GM10266 (cell line): ENCODE results near the gene ABCA4.

Experiments used
- DNase-seq: peaks from one replicate; pipeline ENCODE4 v3.0.0; 2012; ENCODE audit errors: extremely low spot score
- TF ChIP-seq, protein P1 (sequence below): IDR thresholded peaks from 2 replicates; pipeline ENCODE4 v1.5.1; 2012; ENCODE audit warnings: mild to moderate bottlenecking, low read depth; ENCODE audit not compliant: control insufficient read depth, insufficient read depth; ENCODE audit errors: missing control alignments

ABCA4 gene

DNA sequence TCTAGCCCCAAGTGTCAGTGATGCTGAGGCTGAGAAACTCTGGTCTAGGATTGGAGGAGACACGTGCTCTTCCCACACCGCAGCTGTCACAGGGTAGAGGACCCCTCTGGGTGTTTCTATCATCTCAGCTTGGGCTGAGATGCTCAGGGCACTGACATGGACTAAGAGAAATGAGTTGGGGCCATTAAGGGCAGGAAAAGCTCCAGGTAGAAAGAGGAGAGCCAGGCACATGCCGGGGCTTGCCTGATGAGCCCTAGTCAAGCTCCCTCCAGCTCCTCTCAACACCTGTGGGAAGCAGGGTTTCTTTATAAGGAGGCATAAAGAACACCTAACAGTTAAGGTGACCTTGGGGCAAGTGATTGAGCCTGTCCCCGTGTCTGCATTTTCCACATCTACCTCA, 17.3 kb downstream of the ABCA4 start:
- TF ChIP-seq, protein P1, sequence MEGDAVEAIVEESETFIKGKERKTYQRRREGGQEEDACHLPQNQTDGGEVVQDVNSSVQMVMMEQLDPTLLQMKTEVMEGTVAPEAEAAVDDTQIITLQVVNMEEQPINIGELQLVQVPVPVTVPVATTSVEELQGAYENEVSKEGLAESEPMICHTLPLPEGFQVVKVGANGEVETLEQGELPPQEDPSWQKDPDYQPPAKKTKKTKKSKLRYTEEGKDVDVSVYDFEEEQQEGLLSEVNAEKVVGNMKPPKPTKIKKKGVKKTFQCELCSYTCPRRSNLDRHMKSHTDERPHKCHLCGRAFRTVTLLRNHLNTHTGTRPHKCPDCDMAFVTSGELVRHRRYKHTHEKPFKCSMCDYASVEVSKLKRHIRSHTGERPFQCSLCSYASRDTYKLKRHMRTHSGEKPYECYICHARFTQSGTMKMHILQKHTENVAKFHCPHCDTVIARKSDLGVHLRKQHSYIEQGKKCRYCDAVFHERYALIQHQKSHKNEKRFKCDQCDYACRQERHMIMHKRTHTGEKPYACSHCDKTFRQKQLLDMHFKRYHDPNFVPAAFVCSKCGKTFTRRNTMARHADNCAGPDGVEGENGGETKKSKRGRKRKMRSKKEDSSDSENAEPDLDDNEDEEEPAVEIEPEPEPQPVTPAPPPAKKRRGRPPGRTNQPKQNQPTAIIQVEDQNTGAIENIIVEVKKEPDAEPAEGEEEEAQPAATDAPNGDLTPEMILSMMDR, result no peak
- no peak for DNase-seq

DNA sequence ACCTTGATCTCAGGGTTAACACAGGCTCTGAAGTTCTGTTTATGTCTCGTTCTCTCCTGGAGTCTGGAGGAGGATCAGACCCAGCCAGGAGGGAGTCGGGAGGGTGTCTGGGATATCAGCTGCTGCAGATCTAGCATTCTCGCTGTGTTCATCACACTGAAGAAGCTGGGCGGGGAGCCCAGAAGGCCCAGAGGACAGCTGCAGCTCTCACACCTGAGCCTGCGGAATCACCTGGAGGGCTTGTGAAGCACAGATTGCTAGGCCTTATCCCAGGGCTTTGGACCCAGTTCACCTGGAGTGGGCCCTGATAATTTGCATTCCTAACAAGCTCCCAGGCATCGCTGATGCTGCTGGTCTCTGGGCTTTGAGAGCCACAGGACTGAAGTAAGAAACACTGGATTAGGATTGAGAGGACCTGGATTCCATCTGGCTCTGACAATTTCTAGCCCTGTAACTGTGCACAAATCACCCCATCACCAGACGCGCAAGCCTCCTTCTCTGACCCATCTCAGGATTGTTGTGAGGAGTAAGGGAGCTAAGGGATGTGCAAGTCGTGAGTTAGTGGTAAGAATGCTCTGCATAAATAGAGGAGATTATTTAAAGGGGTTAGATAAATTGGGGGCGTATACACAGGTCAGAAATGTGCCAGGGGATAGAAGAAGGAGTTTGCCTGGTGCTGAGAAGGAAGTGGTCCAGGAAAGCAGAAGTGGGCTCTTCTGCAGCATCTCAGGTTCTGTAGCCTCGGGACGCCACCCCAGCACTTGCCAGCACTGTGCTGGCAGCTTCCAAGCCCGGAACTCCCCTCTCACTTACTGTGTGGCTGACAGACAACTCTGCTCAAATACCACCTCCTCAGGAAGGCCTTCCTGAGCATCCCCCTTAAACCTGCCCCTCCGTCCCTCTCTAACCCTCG, 19.1 kb downstream of the ABCA4 start:
- DNase-seq, result no peak
- TF ChIP-seq, protein P1, result no peak

DNA sequence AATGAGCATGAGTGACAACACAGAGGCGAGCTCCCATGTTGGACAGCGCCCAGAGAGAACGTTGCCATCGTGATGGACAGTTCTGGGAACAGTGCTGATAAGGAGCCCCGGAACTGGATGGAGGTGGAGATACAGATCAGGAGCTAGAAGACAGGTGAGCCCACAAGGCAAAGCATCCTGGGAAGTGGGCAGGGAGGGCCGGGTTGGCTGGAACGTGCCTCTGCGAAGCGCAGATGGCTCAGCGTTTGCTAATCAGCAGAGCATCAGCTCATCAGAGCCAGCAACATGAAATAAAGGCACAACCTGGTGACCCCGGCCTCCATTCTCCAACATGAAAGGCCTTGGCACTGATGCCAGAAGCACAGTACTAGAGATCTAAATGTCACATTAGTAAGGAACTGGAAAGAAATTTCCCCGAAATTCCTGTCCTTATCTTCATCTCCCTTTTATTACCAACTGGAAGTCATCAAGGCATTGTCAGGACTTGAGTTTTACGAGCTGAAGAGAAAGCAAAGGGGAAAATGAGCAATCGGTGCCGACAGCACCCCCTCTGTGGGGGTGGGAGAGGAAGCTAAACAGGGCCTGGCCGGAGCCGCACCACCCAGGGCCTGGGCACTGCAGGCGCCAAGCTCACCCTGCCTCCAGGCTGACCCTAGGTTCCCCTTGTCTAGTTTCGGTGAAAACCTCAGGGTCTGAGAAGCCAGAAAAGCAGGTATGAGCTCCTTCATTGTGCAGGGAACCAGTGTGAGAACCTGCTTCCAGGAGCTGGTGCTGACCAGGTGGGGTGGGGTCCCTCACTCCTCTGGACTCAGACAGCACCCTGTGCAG, 19.9 kb downstream of the ABCA4 start:
- TF ChIP-seq, protein P1, result no peak
- DNase-seq, result no peak

DNA sequence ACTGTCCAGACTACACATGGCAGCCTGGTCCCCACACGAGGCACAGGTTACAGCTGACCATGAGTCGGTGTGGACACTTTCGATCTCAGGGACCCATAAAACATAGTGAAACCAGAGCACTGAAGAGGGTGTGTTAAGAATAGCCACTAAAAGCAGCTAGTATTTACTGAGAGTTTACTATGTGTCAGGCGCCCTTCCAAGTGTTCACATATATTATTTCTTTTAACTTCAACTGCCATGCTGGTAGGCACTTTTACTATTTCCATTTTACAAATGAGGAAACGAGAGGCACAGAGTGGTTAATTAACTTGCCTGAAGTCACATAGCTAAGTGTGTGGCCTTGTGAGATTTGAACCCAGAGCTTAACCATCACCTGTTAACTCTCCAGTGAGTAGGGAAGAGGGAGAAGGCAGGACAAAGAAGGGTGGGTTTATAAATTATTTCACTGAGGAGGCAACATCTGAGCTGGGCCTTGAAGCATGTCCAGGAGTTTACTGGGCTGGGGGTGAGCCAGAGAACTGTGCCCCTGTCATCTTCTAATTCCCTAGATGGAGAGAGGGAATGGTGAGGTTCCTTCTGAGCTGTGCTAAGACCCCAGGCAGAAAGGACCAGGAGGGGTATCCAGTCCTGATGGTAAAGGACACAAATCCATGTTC, 20.7 kb downstream of the ABCA4 start:
- DNase-seq, result no peak
- TF ChIP-seq, protein P1, result no peak

DNA sequence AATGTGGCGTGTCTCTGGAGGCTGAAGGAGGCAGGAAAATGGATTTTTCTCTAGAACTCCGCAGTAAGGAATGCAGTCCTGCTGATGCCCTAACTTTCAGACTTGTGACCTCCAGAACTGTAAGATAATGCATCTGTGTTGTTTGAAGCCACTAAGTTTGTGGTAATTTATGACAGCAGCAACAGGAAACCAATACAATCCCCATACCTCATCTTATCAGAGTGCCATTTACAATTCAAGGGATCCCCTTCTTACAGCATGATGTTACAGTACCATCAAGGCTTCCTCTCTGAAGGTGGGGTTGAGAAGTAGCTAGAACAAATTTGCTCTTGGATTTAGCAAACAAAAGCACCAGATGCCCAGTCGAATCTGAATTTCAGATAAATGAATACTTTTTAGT, 21.6 kb downstream of the ABCA4 start:
- DNase-seq, result no peak
- TF ChIP-seq, protein P1, result no peak

DNA sequence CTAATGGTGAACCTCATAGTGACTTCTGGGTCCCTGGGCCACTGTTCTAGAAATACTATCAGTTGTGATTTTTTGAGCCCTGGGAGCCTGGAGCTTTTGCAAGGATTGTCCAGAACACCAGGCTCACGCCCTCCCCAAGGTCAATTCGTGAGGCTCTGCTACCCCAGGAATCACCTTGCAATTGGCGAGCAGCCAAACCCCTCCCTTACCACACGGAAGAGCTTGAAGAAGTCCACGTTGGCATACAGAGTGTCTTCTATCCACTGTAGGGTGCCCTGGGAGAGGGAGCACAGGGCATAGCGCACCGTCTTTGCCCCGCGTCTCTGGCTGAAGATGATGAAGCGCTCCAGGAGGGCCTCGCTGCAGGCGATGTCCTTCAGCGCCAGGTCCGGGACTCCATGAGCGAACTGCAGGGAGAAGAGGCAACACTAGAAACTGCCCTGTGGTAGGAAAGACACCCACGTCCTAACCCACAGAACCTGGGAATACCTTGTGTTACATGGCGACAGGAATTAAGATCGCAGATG, 22.3 kb downstream of the ABCA4 start:
- TF ChIP-seq, protein P1, result no peak
- no peak for DNase-seq
